Measurements from ENCODE around the gene SPOCK3.

DNA sequence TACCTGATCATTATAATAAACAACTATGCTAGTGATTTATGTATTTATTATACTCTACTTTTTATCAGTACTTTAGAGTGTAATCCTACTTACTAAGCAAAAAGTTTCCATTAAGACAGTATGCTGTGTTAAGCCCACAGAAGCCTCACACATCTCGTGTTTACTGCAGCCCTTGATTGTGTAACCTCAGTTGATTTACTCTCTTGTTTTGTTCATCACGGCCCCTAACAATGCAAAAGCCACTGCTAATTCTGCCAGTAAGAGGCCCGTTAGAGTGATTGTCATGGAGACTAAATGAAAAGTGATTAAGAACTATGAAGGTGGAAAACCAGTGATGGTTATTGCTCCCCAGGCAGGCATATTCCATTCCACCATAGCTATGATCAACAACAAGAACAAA, 436.2 kb downstream of the SPOCK3 start:
- TF ChIP-seq, protein P1, sequence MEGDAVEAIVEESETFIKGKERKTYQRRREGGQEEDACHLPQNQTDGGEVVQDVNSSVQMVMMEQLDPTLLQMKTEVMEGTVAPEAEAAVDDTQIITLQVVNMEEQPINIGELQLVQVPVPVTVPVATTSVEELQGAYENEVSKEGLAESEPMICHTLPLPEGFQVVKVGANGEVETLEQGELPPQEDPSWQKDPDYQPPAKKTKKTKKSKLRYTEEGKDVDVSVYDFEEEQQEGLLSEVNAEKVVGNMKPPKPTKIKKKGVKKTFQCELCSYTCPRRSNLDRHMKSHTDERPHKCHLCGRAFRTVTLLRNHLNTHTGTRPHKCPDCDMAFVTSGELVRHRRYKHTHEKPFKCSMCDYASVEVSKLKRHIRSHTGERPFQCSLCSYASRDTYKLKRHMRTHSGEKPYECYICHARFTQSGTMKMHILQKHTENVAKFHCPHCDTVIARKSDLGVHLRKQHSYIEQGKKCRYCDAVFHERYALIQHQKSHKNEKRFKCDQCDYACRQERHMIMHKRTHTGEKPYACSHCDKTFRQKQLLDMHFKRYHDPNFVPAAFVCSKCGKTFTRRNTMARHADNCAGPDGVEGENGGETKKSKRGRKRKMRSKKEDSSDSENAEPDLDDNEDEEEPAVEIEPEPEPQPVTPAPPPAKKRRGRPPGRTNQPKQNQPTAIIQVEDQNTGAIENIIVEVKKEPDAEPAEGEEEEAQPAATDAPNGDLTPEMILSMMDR (IDR thresholded peaks at IDR 0.05) = no peak
- TF ChIP-seq, protein P2, sequence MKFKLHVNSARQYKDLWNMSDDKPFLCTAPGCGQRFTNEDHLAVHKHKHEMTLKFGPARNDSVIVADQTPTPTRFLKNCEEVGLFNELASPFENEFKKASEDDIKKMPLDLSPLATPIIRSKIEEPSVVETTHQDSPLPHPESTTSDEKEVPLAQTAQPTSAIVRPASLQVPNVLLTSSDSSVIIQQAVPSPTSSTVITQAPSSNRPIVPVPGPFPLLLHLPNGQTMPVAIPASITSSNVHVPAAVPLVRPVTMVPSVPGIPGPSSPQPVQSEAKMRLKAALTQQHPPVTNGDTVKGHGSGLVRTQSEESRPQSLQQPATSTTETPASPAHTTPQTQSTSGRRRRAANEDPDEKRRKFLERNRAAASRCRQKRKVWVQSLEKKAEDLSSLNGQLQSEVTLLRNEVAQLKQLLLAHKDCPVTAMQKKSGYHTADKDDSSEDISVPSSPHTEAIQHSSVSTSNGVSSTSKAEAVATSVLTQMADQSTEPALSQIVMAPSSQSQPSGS (CRISPR knock-in tag; IDR thresholded peaks at IDR 0.05; ENCODE audit: borderline replicate concordance, low read depth) = no peak
- TF ChIP-seq, protein P3, sequence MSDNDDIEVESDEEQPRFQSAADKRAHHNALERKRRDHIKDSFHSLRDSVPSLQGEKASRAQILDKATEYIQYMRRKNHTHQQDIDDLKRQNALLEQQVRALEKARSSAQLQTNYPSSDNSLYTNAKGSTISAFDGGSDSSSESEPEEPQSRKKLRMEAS (CRISPR knock-in tag; IDR thresholded peaks at IDR 0.05) = no peak
- TF ChIP-seq MYBL2 (CRISPR knock-in tag; IDR thresholded peaks at IDR 0.05) (no peak), KAT7 (CRISPR knock-in tag; IDR thresholded peaks at IDR 0.05; ENCODE audit: borderline replicate concordance) (no peak), CBFB (CRISPR knock-in tag; IDR thresholded peaks at IDR 0.05; ENCODE audit: low read depth) (no peak), JUN (CRISPR knock-in tag; IDR thresholded peaks at IDR 0.05) (no peak), TP53 (CRISPR knock-in tag; IDR thresholded peaks at IDR 0.05) (no peak), RELA (CRISPR knock-in tag; IDR thresholded peaks at IDR 0.05; ENCODE audit: borderline replicate concordance) (no peak), SP1 (CRISPR knock-in tag; conservative IDR thresholded peaks at IDR 0.05) (no peak)
- TF ChIP-seq, protein P4, sequence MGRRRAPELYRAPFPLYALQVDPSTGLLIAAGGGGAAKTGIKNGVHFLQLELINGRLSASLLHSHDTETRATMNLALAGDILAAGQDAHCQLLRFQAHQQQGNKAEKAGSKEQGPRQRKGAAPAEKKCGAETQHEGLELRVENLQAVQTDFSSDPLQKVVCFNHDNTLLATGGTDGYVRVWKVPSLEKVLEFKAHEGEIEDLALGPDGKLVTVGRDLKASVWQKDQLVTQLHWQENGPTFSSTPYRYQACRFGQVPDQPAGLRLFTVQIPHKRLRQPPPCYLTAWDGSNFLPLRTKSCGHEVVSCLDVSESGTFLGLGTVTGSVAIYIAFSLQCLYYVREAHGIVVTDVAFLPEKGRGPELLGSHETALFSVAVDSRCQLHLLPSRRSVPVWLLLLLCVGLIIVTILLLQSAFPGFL (CRISPR knock-in tag; IDR thresholded peaks at IDR 0.05; ENCODE audit: borderline replicate concordance) = no peak
- TF ChIP-seq, protein P5, sequence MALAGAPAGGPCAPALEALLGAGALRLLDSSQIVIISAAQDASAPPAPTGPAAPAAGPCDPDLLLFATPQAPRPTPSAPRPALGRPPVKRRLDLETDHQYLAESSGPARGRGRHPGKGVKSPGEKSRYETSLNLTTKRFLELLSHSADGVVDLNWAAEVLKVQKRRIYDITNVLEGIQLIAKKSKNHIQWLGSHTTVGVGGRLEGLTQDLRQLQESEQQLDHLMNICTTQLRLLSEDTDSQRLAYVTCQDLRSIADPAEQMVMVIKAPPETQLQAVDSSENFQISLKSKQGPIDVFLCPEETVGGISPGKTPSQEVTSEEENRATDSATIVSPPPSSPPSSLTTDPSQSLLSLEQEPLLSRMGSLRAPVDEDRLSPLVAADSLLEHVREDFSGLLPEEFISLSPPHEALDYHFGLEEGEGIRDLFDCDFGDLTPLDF (CRISPR knock-in tag; IDR thresholded peaks at IDR 0.05) = no peak
- TF ChIP-seq, protein P6, sequence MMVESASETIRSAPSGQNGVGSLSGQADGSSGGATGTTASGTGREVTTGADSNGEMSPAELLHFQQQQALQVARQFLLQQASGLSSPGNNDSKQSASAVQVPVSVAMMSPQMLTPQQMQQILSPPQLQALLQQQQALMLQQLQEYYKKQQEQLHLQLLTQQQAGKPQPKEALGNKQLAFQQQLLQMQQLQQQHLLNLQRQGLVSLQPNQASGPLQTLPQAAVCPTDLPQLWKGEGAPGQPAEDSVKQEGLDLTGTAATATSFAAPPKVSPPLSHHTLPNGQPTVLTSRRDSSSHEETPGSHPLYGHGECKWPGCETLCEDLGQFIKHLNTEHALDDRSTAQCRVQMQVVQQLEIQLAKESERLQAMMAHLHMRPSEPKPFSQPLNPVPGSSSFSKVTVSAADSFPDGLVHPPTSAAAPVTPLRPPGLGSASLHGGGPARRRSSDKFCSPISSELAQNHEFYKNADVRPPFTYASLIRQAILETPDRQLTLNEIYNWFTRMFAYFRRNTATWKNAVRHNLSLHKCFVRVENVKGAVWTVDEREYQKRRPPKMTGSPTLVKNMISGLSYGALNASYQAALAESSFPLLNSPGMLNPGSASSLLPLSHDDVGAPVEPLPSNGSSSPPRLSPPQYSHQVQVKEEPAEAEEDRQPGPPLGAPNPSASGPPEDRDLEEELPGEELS (CRISPR knock-in tag; IDR thresholded peaks at IDR 0.05) = no peak

Data from WTC11 (cell line).